ENCODE measurements around the gene FXYD7.
"Not testable (repeated sequence)": the region's sequence is repeated elsewhere in the genome, so short reads cannot be mapped to it uniquely, and the experiment has no call there.

FXYD7 gene

GRCh38 chr19:35127871-35128270 is 15.2 kb upstream of the FXYD7 start:
- no peak for DNase-seq (ENCODE audit: low read depth)

GRCh38 chr19:35128398-35129057 is 14.5 kb upstream of the FXYD7 start:
- DNase-seq (ENCODE audit: low read depth) = no peak

- not testable (repeated sequence) for DNase-seq (ENCODE audit: low read depth)
These were observed 13.3 kb upstream of the FXYD7 start for GRCh38 chr19:35129724-35130274.

- no peak for DNase-seq (ENCODE audit: low read depth)
These were observed 12.0 kb upstream of the FXYD7 start for GRCh38 chr19:35130761-35131720.

- no peak for DNase-seq (ENCODE audit: low read depth)
These were observed 10.8 kb upstream of the FXYD7 start for GRCh38 chr19:35132254-35132653.

GRCh38 chr19:35133826-35134225 is 9.2 kb upstream of the FXYD7 start:
- DNase-seq (ENCODE audit: low read depth) = no peak

GRCh38 chr19:35134601-35135242 is 8.3 kb upstream of the FXYD7 start, which contains the start of gene LGI4:
LGI4 (minus strand) TSS chr19:35135059; CDS start chr19:35134680, 379 bp downstream.
- no peak for DNase-seq (ENCODE audit: low read depth)

GRCh38 chr19:35135389-35135909 is 7.6 kb upstream of the FXYD7 start:
- peak; percentile 31 for DNase-seq (ENCODE audit: low read depth)

GRCh38 chr19:35136231-35136630 is 6.8 kb upstream of the FXYD7 start:
- no peak for DNase-seq (ENCODE audit: low read depth)

GRCh38 chr19:35136977-35137702 is 5.9 kb upstream of the FXYD7 start:
- no peak for DNase-seq (ENCODE audit: low read depth)

GRCh38 chr19:35138305-35138892 is 4.7 kb upstream of the FXYD7 start, which contains the start of gene FXYD1:
FXYD1 (plus strand) TSS chr19:35138824; CDS start chr19:35140080, 1,256 bp downstream.
- DNase-seq (ENCODE audit: low read depth) = no peak

GRCh38 chr19:35140207-35140961 is 2.7 kb upstream of the FXYD7 start:
- DNase-seq (ENCODE audit: low read depth) = no peak

- peak; percentile 93 for DNase-seq (ENCODE audit: low read depth)
These were observed 1.9 kb upstream of the FXYD7 start for GRCh38 chr19:35140962-35141836.

GRCh38 chr19:35141837-35142605 is 1.0 kb upstream of the FXYD7 start:
- DNase-seq (ENCODE audit: low read depth) = no peak

GRCh38 chr19:35142606-35143230 is 337 bp upstream of the FXYD7 start:
- peak; percentile 68 for DNase-seq (ENCODE audit: low read depth)

GRCh38 chr19:35143818-35144217 is 763 bp downstream of the FXYD7 start:
- no peak for DNase-seq (ENCODE audit: low read depth)

GRCh38 chr19:35144259-35144599 is 1.2 kb downstream of the FXYD7 start:
- DNase-seq (ENCODE audit: low read depth) = no peak
